Gastrocnemius medialis (tissue), 4 donors: Measurements from ENCODE around the gene TMEM63C. TPM values are rescaled to one million over a fixed set of nuclear protein-coding genes. Genes with fewer than 3 reads are reported as not detected.

Experiments used
- ATAC-seq, 2 donors: fragments of 150-250 bp; one replicate each; pipeline ENCODE4 v1.9.1; 2016
- DNase-seq, 2 donors: peaks; one replicate each; pipeline ENCODE4 v3.0.0-alpha.2; 2019
- H3K27ac ChIP-seq, 4 donors: fragments of 200-600 bp; sonication (generic); 1 replicate in 1 of 4; 2 replicates in 3 of 4; pipeline ENCODE4 v1.5.1; 2016 to 2018; ENCODE audit warnings: mild to moderate bottlenecking in 2 of 4, moderate library complexity in 1 of 4
- H3K27me3 ChIP-seq, 3 donors: fragments of 200-600 bp; sonication (generic) in 2 of 3; 1 replicate in 1 of 3; 2 replicates in 2 of 3; pipeline versions ENCODE4 v1.5.1 to v1.6.0; 2016 to 2019; ENCODE audit warnings: mild to moderate bottlenecking in 1 of 3, moderate library complexity in 1 of 3
- H3K36me3 ChIP-seq, 2 donors: fragments of 200-600 bp; sonication (generic) in 1 of 2; one replicate each; pipeline ENCODE4 v1.5.1; 2017 to 2018
- H3K4me1 ChIP-seq, 2 donors: fragments of 200-600 bp; sonication (generic) in 1 of 2; one replicate each; pipeline ENCODE4 v1.5.1; 2016 to 2017; ENCODE audit warnings: mild to moderate bottlenecking in 2 of 2
- H3K4me3 ChIP-seq, 4 donors: fragments of 200-600 bp; sonication (generic) in 3 of 4; 1 replicate in 1 of 4; 2 replicates in 3 of 4; pipeline ENCODE4 v1.5.1; 2016 to 2019; ENCODE audit warnings: mild to moderate bottlenecking in 2 of 4
- H3K9me3 ChIP-seq, 3 donors: fragments of 200-600 bp; sonication (generic) in 2 of 3; 1 replicate in 1 of 3; 2 replicates in 2 of 3; pipeline ENCODE4 v1.5.1; 2016 to 2019
- POLR2A ChIP-seq, 2 donors: fragments of 450-650 bp; IDR thresholded peaks; one replicate each; pipeline ENCODE4 v1.6.1; 2017; ENCODE audit warnings: antibody characterized with exemption in 2 of 2, mild to moderate bottlenecking in 2 of 2, moderate library complexity in 2 of 2
- in situ Hi-C, 4 donors: fragments of 200-750 bp; cut with MboI; loops; one replicate each; pipeline versions ENCODE4 v1.15.0 to v1.8.0; 2017; ENCODE audit warnings: low sequenced_read_pairs in 4 of 4
- intact Hi-C: fragments of 100-400 bp; cut with DNase I; formaldehyde crosslinking; loops from one replicate; pipeline ENCODE4 v1.15.1; 2023; ENCODE audit warnings: low total_unique reads
- total RNA-seq, 4 donors: library from RNA; depleted of rRNA; stranded (reverse); fragments of >200 nt; gene quantifications; one replicate each; pipeline versions ENCODE4 v1.1.0 to v1.2.3, GENCODE V29; 2016
- TF ChIP-seq, protein P1 (sequence below), 5 experiments: fragments of 450-650 bp in 3 of 5; fragments of 200-600 bp in 2 of 5; sonication (generic) in 2 of 5; IDR thresholded peaks in 4 of 5; conservative IDR thresholded peaks in 1 of 5; 1 replicate in 4 of 5; 2 replicates in 1 of 5; pipeline ENCODE4 v1.5.1; 2016 to 2019; ENCODE audit warnings: antibody characterized with exemption in 5 of 5, mild to moderate bottlenecking in 3 of 5, moderate library complexity in 3 of 5

Gene TMEM63C
- total RNA-seq, 4 donors from 2014 or later = 0.05 TPM; not detected in 2

DNA sequence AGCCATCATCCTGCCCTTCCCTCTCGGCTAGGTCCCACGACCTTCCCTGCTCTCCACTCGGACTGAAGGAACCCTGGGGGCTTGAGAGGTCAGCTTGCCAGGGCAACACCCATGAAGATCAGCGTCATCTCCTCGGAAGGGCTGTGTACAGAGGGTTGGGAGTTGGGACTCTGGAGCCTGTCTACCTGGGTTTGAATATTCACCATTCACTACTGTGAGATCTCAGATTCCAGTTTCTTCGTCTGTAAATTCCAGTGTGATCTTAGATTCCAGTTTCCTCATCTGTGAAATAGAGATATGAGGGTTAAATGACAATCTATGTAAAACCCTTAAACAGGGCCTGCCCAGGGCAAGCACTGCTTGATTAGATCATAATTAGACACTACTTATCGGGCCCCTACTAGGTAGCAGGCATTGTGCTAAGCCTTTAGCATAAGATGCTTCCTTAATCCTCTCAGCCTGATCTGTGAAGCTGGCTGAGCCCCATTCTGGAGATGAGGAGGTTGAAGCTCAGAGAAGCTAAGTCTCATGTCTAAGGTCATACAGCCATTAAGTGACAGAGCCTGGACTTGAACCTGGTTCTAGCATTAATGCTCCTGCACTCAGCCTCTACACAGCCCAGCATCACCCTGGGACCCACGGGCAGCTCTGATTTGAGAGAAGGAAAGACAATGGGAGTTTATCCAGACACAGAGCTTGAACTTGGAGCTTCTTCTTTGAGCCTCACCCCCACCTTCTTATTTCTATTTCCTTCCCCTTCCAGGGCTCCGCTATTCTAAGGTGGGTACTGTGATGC, 39.4 kb upstream of the TMEM63C start:
- peak overlapping the region in 3 of 4 donors; percentile 42 to 52 (median 47) for H3K4me3 ChIP-seq
- in situ Hi-C loops = no loop called here
- ATAC-seq (no peak), DNase-seq (no peak)
- TF ChIP-seq, protein P1, sequence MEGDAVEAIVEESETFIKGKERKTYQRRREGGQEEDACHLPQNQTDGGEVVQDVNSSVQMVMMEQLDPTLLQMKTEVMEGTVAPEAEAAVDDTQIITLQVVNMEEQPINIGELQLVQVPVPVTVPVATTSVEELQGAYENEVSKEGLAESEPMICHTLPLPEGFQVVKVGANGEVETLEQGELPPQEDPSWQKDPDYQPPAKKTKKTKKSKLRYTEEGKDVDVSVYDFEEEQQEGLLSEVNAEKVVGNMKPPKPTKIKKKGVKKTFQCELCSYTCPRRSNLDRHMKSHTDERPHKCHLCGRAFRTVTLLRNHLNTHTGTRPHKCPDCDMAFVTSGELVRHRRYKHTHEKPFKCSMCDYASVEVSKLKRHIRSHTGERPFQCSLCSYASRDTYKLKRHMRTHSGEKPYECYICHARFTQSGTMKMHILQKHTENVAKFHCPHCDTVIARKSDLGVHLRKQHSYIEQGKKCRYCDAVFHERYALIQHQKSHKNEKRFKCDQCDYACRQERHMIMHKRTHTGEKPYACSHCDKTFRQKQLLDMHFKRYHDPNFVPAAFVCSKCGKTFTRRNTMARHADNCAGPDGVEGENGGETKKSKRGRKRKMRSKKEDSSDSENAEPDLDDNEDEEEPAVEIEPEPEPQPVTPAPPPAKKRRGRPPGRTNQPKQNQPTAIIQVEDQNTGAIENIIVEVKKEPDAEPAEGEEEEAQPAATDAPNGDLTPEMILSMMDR (IDR thresholded peaks at IDR 0.05 in 4 of 5, conservative IDR thresholded peaks at IDR 0.05 in 1 of 5) = no peak
- no peak for TF ChIP-seq POLR2A (IDR thresholded peaks at IDR 0.05)
- no peak overlapping the region for H3K27ac ChIP-seq
- H3K9me3 ChIP-seq = no peaks in the 10 kb centered on the region
- intact Hi-C loops = no loop called here
- H3K4me1 ChIP-seq = peaks cover 10 to 23% of the 10 kb centered on the region in 2 donors
- no peaks in the 10 kb centered on the region for H3K36me3 ChIP-seq
- peaks cover 53 to 66% (median 64%) of the 10 kb centered on the region in 3 donors for H3K27me3 ChIP-seq

- in situ Hi-C loops (no loop called here), intact Hi-C loops (no loop called here)
- Histone ChIP-seq H3K27ac (no peak overlapping the region), H3K36me3 (no peaks in the 10 kb centered on the region), H3K4me3 (no peak overlapping the region), H3K27me3 (peaks cover 47 to 58% (median 58%) of the 10 kb centered on the region in 3 donors), H3K9me3 (no peaks in the 10 kb centered on the region), H3K4me1 (peaks cover 10 to 23% of the 10 kb centered on the region in 2 donors)
- no peak for DNase-seq
- no peak for ATAC-seq
- no peak for TF ChIP-seq POLR2A (IDR thresholded peaks at IDR 0.05)
- TF ChIP-seq, protein P1 (IDR thresholded peaks at IDR 0.05 in 4 of 5, conservative IDR thresholded peaks at IDR 0.05 in 1 of 5) = no peak
These were observed 38.5 kb upstream of the TMEM63C start for GRCh38 chr14:77143071-77143470.

- H3K9me3 ChIP-seq = no peaks in the 10 kb centered on the region
- peaks cover 32 to 43% (median 43%) of the 10 kb centered on the region in 3 donors for H3K27me3 ChIP-seq
- ATAC-seq (no peak), DNase-seq (no peak)
- H3K4me3 ChIP-seq = no peak overlapping the region
- no peaks in the 10 kb centered on the region for H3K36me3 ChIP-seq
- in situ Hi-C loops = no loop called here
- no peak overlapping the region for H3K27ac ChIP-seq
- peaks cover 10 to 20% of the 10 kb centered on the region in 2 donors for H3K4me1 ChIP-seq
- no peak for TF ChIP-seq POLR2A (IDR thresholded peaks at IDR 0.05)
- TF ChIP-seq, protein P1 (IDR thresholded peaks at IDR 0.05 in 4 of 5, conservative IDR thresholded peaks at IDR 0.05 in 1 of 5) = no peak
- intact Hi-C loops = no loop called here
These were observed 37.0 kb upstream of the TMEM63C start for GRCh38 chr14:77144412-77145115.

- Histone ChIP-seq H3K9me3 (no peaks in the 10 kb centered on the region), H3K4me3 (no peak overlapping the region), H3K36me3 (no peaks in the 10 kb centered on the region), H3K27ac (no peak overlapping the region), H3K4me1 (peaks cover 0 to 5% of the 10 kb centered on the region in 2 donors), H3K27me3 (peaks cover 21 to 29% (median 29%) of the 10 kb centered on the region in 3 donors)
- intact Hi-C loops (no loop called here), in situ Hi-C loops (no loop called here)
- TF ChIP-seq, protein P1 (IDR thresholded peaks at IDR 0.05 in 4 of 5, conservative IDR thresholded peaks at IDR 0.05 in 1 of 5) = no peak
- TF ChIP-seq POLR2A (IDR thresholded peaks at IDR 0.05) = no peak
- DNase-seq = no peak
- no peak for ATAC-seq
These were observed 35.4 kb upstream of the TMEM63C start for GRCh38 chr14:77145975-77146740.
